ENCODE data around the gene IL4R.
A peak's percentile ranks its signal among the peaks of the same experiment; 100 is the strongest.
"Not testable (repeated sequence)": the region's sequence is repeated elsewhere in the genome, so short reads cannot be mapped to it uniquely, and the experiment has no call there.

The IL4R gene

DNA sequence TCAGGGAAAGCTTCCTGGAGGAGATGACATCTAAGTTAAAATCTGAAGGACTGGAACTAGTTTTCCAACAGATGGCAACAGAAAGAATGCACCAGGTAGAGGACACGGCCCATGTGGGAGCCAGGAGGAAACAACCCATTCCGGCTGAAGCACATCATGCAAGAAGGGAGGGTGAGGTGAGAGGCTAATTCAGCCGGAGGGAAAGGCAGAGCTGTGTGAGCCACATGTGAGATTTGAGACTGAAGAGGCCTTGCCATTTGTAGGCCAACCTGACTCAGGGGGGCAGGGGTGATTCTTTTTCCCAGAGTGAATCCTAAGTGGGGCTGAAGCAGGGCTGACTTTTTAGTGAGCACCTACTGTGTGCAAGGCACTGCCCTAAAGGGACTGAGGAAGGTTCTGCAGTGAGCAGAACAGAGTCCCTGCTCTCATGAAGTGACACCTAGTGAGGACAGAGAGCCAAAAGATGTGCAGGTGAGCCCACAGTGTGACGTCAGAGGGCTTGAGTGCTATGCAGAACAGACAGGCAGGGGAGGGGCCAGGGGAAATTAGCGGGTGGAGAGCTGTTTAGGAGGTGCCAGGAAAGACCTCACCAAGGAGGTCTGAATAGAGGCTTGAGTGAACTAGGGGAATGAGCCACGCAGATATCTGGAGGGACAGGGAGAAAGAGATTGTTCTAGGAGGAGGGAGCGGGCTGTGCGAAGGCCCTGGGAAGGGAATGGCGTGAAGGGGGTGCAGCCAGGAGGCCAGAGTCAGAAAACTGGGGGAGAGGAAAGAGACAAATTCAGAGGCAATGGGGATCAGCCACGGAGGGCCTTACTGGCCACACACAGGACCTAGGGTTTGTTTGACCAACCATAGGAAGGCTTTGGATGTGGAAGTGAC is 68.4 kb downstream of the IL4R start:
- DNase-seq: no peak

DNA sequence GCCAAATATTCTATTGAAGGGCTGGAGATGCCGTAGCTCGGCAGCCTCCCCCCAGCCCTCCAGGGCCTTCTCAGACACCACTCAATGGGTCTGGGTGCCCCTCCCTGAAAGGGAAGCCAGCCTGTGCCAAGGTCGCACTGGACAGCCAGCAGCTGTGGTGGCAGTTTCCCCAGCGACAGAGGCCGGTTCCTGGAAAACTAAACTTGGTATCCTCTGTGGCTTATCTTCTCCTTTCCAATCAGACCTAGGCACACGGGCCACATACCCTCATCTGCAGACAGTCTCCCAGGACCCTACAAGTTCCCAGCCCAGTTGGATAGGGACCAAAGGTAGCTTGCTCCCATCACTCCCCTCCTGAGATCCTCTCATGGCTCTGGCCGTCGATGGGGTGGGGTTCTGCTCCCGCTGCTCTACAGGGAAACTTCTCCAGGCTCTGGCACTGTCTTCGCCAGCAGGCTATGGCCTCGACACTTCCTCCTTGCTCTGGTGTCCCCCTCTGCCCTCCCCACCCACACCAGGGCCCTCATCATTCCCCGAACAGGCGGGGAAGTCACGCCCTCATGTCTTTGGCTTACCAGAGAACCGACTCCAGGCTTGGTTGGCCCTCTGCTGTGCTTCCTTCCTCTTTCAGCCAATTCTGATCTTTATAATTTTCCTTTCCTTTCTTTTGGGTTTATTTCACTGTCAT is 69.9 kb downstream of the IL4R start:
- peak; percentile 92 to 94 for DNase-seq

DNA sequence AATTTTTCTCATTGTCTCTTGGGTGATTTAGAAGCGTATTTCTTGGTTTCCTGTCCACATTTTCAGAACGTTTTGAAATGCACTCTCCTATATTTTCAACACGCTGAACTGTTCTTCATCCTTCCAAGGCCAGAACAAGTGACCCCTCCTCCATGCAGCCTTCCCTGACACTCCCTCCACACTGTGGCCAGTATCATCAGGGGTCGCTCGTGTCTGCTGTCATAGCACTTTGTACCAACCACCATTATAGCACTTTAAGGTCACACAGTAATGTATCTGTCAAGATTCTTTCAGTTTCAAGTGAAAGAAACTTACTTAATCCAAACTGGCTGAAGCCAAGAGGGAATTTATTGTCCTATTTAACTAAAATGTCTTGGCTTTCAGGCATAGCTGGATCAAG is 70.7 kb downstream of the IL4R start:
- no peak for DNase-seq

DNA sequence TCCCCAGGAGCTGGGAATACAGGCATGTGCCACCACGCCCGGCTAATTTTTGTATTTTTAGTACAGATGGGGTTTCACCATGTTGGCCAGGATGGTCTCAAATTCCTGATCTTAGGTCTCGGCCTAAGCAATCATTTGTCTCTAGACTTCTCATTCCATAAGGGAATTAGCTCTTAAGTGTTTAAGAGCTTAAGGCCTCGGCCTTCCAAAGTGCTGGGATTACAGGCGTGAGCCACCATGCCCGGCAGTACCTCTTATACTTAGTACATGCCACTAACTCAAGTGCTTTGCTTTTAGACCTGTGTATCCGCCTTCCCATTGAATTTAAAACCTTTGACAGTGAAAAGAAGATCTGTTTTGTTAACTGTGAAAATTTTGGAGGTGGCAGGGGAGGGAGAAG is 71.6 kb downstream of the IL4R start:
- DNase-seq: no peak

DNA sequence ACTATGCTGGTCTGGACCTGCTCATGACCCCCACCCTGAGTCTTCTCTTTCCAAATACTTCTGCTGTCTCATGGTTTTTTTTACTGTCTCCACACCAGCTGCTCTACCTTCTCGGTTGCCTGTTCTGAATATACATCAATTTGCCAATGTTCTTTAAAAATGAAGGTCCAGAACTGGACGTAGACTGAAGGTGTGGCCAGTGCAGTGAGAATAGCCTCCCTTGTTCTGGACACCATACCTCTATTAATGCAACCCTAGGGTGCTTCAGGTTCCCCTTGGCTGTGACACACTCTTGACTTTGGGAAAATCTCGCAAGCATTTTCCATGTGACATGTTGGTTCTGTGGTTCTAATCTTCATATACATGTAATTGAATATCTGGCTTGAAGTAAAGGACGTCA is 72.9 kb downstream of the IL4R start:
- DNase-seq: no peak

DNA sequence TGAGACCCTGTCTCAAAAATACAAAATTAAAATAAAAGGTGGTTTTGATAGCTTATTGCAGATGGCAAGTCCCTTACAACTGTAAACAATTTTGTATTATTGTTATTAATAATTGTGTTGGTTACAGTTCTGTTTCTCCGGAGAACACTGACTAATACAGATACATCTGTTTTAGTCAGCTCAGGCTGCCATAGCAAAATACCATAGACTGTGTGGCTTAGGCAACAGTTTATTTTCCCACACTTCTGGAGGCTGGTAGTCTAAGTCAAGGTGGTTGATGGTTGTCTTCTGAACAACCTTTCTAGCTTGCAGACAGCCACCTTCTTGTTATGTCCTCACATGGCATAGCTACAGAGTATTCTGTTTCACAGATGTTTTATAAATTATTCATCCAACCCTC is 74.0 kb downstream of the IL4R start:
- DNase-seq: no peak

DNA sequence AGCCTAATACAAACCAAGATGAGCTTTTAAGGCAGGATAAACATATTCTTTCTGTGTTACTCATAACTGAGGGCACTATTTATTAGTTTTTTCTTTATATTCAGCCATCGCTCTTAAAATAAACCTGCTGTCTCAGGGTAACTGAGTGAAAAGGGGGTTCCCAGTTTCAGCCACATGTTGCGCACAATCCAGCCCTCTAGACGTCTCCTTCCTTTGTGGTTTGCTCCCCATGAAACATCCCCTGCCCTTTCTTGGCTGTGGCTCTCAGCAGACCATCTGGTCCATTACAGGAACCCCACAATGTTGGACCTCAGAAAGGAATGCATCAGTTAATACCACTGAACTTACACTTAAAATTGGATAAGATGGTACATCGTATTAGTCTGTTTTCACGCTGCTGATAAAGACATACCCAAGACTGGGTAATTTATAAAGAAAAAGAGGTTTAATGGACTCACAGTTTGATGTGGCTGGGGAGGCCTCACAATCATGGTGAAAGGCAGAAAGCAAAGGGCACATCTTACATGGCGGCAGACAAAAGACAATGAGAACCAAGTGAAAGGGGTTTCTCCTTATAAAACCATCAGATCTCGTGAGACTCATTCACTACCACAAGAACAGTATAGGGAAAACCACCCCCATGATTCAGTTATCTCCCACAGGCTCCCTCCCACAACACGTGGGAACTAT is 75.6 kb downstream of the IL4R start:
- DNase-seq: no peak

DNA sequence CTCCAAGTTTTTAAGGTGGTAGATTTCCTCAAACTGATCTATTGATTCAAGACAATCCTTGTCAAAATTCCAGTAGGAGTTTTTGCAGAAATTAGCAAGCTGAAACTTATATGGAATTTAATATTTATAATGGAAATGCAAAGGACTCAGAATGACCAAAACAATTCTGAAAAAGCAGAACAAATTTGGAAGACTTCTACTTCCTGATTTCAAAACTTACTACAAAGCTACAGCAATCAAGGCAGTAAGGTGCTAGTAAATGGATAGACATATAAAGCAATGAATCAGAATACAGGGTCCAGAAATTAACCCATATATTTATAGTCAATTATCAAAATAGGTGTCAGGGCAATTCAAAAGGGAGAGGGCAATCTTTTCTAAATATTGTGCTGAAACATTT is 76.4 kb downstream of the IL4R start:
- DNase-seq: peak; percentile 27 to 64

DNA sequence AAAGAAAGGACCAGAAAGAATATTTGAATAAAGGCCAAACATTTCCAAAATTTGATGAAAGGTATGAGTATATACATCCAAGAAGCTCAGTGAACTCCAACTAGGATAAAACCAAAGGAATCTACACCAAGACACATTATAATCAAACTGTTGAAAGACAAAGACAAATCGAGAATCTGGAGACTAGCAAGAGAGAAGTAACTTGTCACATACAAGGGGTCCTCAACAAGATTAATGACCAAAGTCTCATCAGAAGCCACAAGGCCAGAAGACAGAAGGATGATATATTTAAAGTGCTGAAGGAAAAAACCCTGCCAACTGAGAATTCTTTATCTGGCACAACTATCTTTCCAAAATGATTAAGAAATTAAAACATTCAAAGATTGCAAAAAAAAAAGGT is 78.9 kb downstream of the IL4R start:
- DNase-seq: no peak

DNA sequence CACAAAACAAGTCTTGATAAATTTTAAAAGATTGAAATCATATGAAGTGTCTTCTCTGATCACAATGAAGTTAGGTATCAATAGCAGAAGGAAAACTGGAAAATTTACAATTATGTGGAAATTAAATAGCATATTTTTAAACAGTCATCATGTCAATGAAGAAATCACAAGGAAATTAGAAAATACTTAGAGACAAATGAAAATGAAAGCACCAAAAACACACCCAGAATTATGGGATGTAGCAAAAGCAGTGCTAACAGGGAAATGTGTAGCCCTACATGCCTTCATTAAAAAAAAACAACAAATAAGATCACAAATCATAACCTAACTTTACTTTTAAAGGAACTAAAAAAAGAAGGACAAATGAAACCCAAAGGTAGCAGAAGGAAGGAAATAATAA is 80.7 kb downstream of the IL4R start:
- no peak for DNase-seq

DNA sequence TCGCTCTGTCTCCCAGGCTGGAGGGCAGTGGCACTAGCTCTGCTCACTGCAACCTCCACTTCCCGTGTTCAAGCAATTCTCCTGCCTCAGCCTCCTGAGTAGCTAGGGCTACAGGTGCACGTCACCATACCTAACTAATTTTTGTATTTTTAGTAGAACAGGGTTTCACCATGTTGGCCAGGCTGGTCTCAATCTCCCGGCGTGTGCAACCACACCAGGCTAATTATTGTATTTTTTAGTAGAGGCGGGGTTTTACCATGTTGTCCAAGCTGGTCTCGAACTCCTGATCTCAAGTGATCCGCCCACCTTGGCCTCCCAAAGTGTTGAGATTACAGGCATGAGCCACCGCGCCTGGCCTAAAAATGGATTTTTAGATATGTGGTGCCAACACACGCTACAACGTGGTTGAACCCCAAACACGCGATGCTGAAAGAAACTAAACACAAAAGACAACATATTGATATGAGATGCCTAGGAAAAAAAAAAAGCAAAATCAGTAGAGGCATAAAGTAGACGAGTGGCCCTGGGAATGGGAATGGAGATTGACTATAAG is 84.6 kb downstream of the IL4R start:
- not testable (repeated sequence) for DNase-seq

DNA sequence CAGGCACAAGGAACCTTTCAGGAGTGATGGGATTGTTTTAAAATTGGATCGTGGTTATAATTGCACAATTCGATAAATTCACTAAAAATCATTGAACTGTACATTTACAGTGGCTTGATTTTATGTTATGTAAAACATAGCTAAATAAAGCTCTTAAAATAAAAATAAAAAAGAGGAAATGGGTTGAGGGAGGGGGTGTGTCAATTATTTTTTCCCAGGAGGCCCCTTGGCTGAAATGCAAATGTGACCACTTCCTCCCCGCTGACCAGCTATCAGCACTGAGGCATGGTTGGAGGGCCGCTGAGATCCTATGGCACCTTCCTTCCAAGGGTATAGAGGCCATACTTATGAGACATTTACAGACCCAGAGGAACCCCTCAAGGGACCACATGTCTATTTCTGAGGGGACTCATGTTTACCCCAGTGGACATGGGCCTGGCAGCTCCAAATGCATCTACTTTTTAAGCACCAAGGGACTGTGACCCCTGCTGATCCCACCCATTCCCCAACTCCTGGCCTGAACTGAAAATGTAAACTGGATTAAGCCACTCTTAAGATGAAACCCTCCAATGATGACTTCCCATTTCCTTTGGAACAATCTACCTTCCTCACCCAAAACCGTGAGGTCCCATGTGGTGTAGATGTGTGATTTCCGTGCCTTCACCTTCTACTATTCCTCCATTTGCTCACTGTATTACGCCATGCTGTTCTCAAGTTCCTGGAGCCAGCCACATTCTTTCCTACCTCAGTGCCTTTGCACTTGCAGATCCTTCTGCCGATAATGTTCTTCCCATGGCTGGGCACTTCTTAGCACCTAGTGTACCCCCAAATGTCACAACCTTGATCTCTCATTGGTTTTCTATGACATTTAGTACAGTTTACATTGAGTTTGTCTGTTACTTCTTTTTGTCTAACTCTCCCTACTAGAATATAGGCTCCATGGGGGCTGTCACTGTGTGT is 85.4 kb downstream of the IL4R start:
- DNase-seq: peak; percentile 47 to 62

DNA sequence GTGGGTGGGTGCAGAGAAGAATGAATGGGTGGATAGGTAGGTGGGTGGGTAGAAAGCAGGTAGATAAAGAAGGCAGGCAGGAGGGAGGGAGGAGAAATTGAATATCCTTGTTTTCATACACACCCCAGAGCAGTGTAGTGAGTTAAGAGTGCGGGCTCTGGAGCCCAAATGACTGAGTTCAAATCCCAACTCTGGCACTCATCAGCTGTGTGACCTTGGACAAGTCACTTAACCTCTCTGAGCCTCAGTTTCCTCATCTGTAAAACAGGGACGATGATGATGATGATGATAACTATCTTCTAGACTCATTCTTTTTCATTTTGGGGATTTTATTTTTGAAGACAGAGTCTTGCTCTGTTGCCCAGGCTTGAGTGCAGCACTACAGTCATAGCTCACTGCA is 86.2 kb downstream of the IL4R start:
- no peak for DNase-seq

DNA sequence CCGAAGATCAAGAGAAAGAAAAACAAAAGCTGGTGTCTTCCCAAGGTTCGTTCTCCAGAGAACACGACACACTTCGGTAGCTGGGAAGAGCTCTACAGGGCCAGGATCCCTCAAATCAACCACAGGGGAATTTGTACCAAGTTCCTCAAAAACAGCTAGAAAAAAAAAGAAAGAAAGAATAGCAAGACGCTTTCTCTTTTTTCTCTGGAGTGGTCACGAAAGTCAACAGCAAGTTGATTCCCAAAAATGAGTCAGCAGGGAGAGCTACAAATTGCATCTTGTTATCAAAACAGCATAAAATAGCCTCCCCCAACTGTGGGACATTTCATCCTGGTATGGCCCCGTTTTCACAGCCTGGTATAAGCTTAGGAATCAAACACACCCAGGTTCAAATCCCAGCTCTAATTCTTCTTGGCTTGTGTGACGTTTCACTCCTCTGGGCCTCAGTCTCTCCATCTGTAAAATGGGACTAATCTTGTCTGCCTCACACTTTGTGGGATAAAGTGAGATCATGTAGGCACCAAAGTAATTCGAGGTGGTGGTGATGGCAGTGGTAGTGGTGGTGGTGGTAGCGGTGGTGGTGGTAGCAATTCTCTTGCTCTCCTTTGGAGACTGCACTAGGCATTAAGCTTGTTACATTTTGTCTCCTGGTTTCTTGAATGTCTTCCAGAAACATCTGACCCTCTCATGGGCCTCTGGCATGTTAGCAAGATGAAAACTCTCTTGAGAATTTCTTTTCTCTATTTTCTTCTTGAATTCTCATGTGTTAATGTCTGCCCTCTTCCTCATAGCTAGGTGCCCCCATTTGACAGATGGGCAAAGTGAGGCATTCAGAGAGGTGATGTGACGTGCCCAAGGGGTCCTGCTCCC is 87.2 kb downstream of the IL4R start:
- peak; percentile 27 to 43 for DNase-seq

DNA sequence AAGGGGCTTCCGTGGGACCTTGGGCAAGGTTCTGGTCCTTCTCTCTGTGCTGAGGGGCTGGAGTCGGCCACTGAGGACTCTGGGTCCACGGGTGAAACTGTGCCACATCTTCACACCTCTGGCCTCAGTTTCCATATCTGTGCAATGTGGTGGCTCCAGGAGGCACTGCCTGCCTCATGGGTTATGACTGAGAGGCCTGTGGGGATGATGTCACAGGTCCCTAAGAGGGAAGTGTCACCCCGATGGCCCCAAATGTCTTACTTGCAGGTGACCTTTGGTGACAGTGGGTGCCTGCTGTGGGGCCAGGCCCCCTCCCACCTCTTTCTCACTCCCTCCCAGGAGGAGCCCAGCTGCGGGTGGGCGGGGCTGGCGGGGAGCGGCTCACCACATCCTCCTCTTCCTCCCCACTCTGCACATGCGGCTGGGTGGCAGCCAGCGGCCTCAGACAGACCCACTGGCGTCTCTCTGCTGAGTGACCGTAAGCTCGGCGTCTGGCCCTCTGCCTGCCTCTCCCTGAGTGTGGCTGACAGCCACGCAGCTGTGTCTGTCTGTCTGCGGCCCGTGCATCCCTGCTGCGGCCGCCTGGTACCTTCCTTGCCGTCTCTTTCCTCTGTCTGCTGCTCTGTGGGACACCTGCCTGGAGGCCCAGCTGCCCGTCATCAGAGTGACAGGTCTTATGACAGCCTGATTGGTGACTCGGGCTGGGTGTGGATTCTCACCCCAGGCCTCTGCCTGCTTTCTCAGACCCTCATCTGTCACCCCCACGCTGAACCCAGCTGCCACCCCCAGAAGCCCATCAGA is 88.2 kb downstream of the IL4R start, which contains the start of gene IL21R:
IL21R (plus strand) TSS at position 407 of the 801 bp plus-strand sequence. CDS start 27,898 bp downstream, outside the sequence.
- DNase-seq: peak; percentile 70 to 91

DNA sequence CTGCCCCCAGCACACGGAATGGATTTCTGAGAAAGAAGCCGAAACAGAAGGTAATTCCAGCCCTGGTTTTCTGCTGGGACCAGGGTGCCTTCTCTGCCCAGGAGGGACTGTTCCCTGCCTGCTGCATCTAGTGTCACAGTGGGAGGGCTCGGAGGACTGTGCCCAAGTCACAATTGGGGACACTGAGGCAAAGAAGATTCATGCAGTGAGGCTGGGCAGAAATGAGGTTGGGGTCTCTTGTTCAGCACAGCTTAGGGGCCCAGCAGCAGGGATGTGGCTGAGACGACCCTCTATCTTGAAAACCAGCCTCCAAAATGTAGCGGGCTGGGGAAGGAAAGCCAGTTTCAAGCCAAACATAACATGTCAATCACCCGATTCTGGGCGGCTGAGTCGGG is 88.8 kb downstream of the IL4R start:
- no peak for DNase-seq

DNA sequence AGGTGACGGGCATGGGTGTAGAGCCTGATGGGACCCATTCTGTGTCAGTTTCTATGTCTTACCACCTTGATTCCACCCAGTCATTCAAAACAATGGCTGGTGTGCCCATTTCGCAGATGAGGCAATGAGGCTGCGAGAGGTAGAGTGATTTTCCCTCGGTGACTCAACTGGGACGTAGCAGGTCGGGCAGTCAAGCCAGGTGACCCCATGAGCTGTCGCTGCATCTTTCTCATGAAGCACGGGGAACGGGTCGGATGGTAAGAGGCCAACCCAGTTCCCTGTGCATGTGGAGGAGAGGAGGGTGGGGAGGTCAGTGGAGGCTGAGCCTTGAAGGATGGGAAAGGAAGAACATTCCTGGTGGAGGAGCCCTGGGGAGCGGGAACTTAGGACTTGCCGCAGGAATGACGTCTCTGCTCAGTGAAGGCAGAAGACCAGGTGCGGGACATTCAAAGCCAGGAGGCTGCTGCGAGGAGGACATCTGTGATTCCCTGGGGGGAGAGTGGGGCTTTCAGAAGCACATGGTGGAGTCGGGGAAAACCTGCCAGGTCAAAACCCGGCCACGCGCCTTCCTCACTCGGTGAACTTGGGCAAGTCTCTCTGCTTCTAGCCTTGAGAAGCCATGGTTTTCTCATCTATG is 89.3 kb downstream of the IL4R start:
- DNase-seq: no peak

DNA sequence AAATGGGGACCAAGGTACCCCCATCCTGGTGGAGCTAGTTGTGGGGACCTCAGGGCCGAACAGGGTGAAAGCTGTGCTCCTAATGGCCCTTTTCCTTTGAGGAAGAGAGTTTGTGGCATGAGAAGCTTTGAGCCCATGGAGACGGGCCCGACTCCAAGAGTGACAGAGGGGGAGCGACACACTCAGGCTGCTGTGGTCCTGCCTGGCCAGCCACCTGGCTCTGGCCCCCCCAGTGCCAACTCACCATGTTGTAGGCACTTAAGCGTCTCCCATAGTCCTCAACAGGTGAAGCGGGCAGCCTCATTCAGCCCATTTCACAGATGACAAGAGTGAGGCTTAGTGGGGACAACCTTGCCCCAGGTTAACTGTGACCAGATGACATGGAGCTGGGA is 89.8 kb downstream of the IL4R start:
- DNase-seq: no peak

DNA sequence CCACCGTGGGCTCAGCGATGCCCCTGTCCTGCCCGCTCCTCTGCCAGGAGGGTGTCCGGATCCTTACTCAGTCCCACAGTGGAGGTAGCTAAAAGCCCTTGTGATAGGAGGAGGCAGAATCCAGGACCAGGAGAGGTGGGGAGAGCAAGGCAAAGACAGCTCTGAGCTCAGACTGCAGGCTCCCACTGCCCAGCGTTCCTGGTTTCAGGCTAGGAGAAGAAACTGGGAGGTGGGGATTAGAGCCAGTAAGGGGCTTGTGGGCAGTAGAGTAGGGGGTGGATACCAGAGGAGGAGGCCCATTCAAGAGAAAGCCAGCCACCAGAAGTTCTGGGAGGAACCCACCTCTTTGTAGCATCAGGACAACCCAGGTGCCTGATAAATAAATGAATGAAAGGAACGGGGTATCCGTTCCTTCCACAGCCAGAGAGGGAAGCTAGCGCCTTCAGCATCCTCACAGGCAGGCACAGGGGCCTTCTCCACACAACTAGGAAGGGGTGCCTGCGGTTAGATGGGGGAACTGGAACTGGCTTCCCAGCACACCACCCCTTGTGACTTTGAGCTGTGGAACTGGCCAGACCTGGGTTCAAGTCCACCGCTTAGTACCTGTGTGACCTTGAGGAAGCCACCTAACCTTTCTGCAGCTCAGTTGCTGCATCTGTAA is 90.5 kb downstream of the IL4R start:
- no peak for DNase-seq
